HG02852 (cell line): ENCODE results near the gene KYNU.

ENCODE experiments used
- ATAC-seq: cut with Tn5 transposase; IDR thresholded peaks from one replicate; pipeline ENCODE4 v1.9.1; 2021; ENCODE audit warnings: mild to moderate bottlenecking, moderate library complexity; ENCODE audit not compliant: unreplicated experiment

Gene KYNU

GRCh38 chr2:142954493-142954892 is 77.0 kb downstream of the KYNU start:
- no peak for ATAC-seq

DNA sequence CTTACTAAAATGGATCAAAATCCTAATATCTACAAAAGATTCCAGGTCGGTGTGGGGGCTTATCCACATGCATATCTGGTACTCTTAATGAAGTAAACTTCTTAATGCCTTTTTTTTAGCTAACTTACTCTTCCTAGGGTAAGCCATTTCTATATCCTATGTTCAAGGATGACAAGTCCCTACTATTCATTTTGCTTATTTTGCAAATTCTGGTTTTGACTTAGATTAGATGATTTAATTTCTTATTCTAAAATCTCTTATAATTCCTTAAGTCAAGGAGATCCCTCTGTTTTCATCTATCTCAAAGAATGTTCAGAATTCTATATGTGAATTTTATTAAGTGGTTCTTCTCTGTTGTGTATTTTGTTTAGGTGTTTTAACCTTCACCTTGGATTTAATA is 79.7 kb downstream of the KYNU start:
- no peak for ATAC-seq

- ATAC-seq: no peak
These were observed 83.7 kb downstream of the KYNU start for GRCh38 chr2:142961202-142961601.

GRCh38 chr2:142965443-142965842 is 88.0 kb downstream of the KYNU start:
- no peak for ATAC-seq

GRCh38 chr2:142966284-142966683 is 88.8 kb downstream of the KYNU start:
- no peak for ATAC-seq

- no peak for ATAC-seq
These were observed 89.6 kb downstream of the KYNU start for GRCh38 chr2:142967060-142967459.

GRCh38 chr2:142973160-142973821 is 95.8 kb downstream of the KYNU start:
- no peak for ATAC-seq

DNA sequence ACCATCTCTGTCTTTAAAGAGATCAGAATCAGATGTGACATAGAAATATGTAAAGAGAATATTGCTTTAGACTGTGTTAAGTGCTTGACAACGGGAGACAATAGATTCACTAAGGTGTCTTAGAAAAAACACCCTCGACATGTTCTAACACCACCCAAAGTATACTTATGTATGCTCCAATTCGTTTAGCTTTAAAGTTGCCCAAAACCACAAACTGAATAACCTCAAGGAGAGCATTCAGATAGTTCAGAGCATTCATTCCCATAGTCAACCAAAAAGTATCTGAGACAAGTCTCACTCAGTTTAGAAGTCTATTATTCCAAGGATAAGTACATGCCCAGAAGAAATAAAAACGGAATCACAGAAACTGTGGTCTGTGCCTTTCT is 96.4 kb downstream of the KYNU start:
- no peak for ATAC-seq

DNA sequence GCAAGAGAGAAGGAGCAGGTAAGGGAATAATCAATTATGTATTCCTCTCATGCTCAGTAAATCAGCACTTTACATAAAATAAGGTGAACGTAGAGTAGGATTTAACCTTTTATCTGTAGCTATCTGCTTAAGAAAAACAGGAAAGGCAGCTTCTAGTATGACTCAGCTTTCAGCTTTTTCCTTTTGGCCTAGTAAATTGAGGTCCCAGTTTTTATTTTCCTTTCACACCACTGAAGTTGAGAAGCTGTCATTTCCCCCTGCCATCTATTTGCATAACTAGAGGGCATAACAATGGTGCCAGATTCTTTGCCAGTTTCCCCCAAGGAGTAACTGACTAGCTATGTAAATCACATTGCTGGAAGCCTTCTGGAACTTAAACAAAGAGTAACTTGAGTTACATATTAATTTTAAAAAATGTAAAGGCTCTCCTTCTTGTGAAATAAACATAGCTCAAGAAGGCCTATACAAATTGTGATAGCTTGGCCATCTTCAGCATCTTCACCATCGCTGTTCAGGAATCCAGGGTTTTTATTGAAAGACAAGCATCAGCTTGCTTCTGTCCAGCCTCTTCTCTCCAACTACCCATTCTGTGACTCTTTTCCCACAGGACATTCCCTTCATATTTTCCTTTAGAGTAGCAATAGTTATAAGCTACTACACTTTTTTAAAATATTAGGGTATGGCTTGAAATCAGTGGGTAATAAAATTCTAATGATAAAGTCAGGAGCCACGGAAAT is 97.0 kb downstream of the KYNU start:
- no peak for ATAC-seq

DNA sequence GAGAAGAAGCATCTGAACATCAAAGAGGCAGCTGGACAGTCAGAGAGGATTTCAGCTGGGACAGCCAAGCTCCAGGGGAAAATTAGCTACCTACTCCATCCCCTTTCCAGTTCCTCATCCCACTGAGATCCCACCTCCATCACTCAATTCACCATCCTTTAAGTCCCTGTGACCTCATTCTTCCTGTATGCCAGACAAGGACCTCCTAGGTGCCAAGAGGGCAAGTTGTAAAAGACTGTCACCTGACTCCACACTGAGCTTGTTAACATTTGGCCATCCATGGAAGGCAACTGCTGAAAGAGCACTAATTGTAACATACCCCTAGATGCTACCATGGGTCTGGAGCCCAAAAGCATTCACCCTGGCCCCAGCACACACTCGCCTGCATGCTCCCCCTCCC is 97.8 kb downstream of the KYNU start:
- ATAC-seq: no peak

DNA sequence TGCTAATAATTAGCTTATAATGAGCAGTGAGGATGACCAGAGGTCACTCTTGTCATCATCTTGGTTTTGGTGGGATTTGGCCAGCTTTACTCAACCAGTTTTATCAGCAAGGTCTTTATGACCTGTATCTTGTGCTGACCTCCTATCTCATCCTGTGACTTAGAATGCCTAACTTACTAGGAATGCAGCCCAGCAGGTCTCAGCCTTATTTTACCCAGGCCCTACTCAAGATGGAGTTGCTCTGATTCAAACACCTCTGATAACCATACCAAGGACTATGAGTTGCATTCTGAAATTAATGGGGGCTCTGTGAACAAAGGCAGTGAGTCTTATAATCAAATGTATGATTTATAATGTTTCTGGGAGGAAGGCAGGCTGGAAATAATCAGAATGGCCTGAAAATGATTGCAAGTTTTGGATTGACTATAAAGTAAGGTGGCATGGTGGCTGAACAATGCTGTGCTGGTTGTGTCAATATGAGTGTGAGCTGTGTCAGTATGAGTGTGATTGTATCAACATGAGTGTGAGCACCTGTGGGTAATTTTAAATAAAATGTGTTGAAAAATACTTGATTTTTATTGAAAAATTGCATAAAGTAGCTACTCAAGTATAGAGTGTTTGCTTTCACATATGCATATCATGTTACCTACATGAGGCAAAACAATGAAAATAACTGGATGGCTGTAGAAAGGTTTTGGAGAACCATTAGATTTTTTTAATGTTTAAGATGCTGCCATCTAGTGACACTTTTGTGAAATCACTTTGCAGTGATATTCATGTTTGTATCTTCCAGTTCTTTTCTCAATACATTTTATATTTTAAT is 103.0 kb downstream of the KYNU start:
- ATAC-seq: peak; percentile 45

- ATAC-seq: no peak
These were observed 103.6 kb downstream of the KYNU start for GRCh38 chr2:142981069-142981378.

GRCh38 chr2:142981756-142982155 is 104.3 kb downstream of the KYNU start:
- ATAC-seq: no peak

GRCh38 chr2:142983174-142983573 is 105.7 kb downstream of the KYNU start:
- peak; percentile 47 for ATAC-seq

DNA sequence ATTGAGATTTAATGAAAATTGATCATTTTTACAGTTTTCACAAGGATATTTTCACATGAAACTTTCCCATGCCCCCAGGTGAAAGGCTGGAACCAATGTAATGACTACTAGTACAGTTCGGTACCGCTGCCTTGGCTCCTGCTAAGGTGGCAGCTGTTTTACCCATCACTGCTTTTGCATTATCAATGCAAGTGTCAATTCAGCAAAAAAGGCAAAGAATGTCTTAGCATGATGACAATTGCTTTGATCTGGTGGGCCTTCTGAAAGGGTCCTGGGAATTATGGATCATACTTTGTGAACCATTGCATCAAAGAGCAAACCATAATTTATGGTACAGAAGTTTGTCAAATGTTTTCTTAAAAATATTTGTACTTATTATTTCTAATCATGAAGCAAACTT is 107.2 kb downstream of the KYNU start:
- no peak for ATAC-seq

DNA sequence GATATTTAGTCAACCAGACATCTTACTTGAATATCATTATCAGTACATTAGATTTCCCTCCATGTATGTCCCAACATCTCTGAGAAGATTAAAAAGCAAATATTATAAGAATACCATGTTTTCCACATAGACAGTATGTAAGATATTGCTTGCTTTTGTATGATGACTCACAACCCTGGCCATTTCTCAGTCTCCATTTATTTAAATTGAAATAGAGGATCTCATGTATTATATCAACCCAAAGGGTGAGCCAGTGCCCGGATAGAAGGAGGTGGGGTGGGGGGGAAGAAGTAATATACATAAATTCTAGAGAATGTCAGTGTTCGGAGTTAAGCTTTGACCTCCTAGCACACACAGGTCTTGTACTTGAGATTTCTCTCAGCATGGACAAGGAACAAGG is 109.6 kb downstream of the KYNU start:
- no peak for ATAC-seq

DNA sequence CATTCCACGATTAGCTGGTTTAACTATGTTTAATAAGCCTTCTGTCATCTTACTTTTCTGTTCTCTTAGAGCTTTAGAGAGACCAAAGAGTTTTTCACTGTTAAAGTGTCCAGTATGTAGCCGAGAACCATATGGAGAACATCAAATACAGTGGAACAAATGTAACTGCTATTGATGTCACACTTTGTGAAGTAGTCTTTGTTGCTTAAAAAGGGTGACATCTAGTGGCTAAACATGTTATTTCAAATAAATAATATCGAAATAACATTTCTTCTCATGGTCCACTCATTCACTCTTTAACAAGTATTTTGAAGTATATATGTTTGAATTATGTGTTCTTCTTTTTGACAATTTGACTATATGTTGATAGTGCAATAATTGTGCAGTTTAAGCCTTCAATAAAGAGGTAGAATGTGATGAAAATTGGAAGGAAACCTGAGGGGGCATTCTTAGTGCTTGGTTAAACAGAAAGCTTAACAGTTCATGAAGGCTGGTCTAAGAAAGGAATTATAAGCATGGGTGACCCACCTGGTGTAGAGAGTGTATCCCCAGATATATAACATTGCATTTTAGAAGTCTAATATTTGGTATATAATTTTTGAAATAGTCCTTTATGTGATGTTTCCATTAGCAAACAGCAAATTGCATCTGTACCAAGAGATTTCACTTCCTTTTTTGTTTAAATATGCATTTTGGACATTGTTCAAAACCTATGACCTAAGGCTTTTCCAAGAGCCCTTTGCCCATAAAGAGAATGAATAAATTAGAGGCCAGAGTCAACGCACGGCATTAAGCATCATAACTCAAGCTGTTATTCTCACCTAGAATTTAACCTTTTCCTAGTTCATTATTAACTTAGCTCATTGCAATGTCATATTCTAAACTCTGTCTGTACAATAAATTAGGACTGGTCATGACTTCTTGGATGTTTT is 112.1 kb downstream of the KYNU start:
- ATAC-seq: peak; percentile 69

DNA sequence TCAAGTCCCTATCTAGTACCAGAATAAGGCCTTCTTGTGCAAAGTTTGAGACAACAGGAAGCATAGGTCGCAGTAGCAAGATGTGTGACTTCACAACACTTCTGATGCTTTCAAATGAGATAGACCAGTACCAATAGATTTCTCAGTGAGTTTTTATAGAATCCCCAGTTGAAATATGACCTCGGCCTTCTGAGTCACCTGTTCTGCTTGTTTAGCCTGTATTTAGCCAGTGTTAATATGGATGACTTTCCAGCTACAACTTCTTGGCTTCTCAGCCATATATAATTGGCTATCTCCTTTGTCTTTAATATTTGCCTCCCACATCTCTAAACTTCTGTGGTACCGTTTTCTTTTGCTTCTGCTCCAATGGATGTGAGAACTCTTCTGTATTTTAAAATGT is 113.8 kb downstream of the KYNU start:
- ATAC-seq: no peak

DNA sequence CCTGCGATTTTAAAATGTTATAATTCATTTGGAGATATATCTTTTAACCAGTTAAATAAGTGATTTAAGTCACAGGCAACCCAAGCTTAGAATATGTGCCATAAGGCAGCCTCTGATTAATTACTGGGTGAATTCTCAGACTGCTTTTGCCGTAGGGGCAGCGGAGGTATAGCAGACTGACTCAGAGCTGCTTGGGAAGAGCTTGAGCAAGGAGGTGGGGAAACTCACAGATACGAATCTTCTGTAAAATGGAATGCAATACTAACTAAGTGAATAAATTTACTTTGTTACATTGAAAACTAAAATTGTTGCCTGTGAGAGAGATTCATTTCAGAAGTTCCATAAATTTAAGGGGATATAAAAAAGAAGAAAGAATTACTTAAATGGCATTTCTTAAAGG is 115.4 kb downstream of the KYNU start:
- ATAC-seq: no peak

DNA sequence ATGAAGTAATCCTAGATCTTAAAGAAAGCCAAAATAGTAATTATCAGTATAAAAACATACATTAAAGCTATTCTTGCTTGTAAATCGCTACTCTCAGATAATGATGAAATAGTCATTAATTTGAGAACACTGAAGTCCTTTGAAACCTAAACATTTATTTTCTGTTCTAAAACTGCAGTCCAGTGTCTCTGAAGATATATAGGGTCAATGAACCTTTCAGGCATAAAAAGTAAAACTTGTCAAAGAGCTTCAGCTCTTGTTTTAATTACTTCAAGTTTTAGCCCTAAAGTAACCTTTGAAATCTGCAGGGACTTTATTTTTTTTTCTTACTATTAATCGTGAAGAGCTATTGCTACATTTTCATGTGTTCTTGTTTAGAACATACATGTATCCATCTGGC is 116.3 kb downstream of the KYNU start:
- ATAC-seq: no peak

- ATAC-seq: no peak
These were observed 117.2 kb downstream of the KYNU start for GRCh38 chr2:142994665-142995064.
